Chondrocyte (in vitro differentiated cells): ENCODE measurements around the gene TST. TPM values are rescaled to one million over a fixed set of nuclear protein-coding genes. Genes with fewer than 3 reads are reported as not detected.
"Not testable (repeated sequence)": the region's sequence is repeated elsewhere in the genome, so short reads cannot be mapped to it uniquely, and the experiment has no call there.

ENCODE experiments used
- DNase-seq: peaks from one replicate; pipeline ENCODE4 v3.0.0; 2021; ENCODE audit warnings: mixed read lengths, low spot score
- H3K27ac Mint-ChIP-seq: one replicate; pipeline ENCODE4 v1.8.0; 2021; ENCODE audit warnings: mild to moderate bottlenecking, moderate library complexity, mixed read lengths; ENCODE audit not compliant: unreplicated experiment
- H3K27me3 Mint-ChIP-seq: 2 replicates; pipeline ENCODE4 v1.8.0; 2021; ENCODE audit warnings: low read depth, mixed read lengths
- H3K36me3 Mint-ChIP-seq: 2 replicates; pipeline ENCODE4 v1.8.0; 2021; ENCODE audit warnings: low read depth, mixed read lengths
- H3K4me1 Mint-ChIP-seq: 2 replicates; pipeline ENCODE4 v1.8.0; 2021; ENCODE audit warnings: low read depth, mild to moderate bottlenecking, mixed read lengths
- H3K4me3 Mint-ChIP-seq: one replicate; pipeline ENCODE4 v1.8.0; 2021; ENCODE audit warnings: mild to moderate bottlenecking, moderate library complexity, mixed read lengths; ENCODE audit not compliant: unreplicated experiment
- H3K9me3 Mint-ChIP-seq: 2 replicates; pipeline ENCODE4 v1.8.0; 2021; ENCODE audit warnings: low read depth, mixed read lengths
- total RNA-seq: library from RNA; stranded (reverse); gene quantifications from 3 replicates; pipeline ENCODE4 v1.2.1, GENCODE V29; 2021
- TF ChIP-seq, protein P1 (sequence below): fragments of 200-600 bp; sonication (generic); IDR thresholded peaks from 2 replicates; pipeline ENCODE4 v1.5.0; 2021; ENCODE audit warnings: antibody characterized with exemption, mild to moderate bottlenecking, moderate library complexity

TST gene
- total RNA-seq, 1 donor from 2014 or later, result 24.9 TPM

DNA sequence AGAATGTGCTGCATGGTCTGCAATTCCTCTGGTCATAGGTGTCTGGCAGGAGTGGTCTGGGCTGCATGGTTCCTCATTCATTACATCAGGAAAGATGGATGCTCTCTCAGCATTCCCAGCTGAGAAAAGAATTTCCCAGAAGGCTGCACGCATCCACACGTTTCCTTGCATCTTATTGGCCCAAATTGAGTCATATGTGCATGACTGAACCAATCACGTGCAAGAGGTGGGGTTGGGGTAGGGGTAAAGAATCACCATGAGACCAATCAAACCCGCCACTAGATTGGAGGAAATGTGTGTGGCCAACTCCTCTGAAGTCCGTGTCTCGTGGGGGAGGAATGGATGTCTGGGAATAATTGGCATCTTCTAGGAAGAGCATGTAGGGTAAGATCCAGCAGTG is 28.8 kb downstream of the TST start:
- no peak overlapping the region for H3K4me3 Mint-ChIP-seq
- DNase-seq, result no peak
- peaks cover 2% of the 10 kb centered on the region for H3K36me3 Mint-ChIP-seq
- peaks cover 13% of the 10 kb centered on the region for H3K9me3 Mint-ChIP-seq
- H3K27ac Mint-ChIP-seq, result no peak overlapping the region
- peaks cover 49% of the 10 kb centered on the region for H3K27me3 Mint-ChIP-seq
- TF ChIP-seq, protein P1, sequence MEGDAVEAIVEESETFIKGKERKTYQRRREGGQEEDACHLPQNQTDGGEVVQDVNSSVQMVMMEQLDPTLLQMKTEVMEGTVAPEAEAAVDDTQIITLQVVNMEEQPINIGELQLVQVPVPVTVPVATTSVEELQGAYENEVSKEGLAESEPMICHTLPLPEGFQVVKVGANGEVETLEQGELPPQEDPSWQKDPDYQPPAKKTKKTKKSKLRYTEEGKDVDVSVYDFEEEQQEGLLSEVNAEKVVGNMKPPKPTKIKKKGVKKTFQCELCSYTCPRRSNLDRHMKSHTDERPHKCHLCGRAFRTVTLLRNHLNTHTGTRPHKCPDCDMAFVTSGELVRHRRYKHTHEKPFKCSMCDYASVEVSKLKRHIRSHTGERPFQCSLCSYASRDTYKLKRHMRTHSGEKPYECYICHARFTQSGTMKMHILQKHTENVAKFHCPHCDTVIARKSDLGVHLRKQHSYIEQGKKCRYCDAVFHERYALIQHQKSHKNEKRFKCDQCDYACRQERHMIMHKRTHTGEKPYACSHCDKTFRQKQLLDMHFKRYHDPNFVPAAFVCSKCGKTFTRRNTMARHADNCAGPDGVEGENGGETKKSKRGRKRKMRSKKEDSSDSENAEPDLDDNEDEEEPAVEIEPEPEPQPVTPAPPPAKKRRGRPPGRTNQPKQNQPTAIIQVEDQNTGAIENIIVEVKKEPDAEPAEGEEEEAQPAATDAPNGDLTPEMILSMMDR, result no peak
- H3K4me1 Mint-ChIP-seq, result no peaks in the 10 kb centered on the region

- not testable (repeated sequence) for H3K27ac Mint-ChIP-seq, H3K4me1 Mint-ChIP-seq, H3K36me3 Mint-ChIP-seq, H3K4me3 Mint-ChIP-seq, DNase-seq
- Mint-ChIP-seq H3K27me3 (peaks cover 43% of the 10 kb centered on the region), H3K9me3 (peaks cover 15% of the 10 kb centered on the region)
Observed at GRCh38 chr22:36989012-36989411, 30.2 kb downstream of the TST start.

- TF ChIP-seq, protein P1, result no peak
- Mint-ChIP-seq H3K36me3 (no peaks in the 10 kb centered on the region), H3K4me3 (no peak overlapping the region), H3K27ac (no peak overlapping the region), H3K9me3 (peaks cover 15% of the 10 kb centered on the region), H3K4me1 (no peaks in the 10 kb centered on the region), H3K27me3 (peaks cover 44% of the 10 kb centered on the region)
- no peak for DNase-seq
Observed at GRCh38 chr22:36988075-36988832, 31.0 kb downstream of the TST start.

GRCh38 chr22:36986242-36986821 is 32.9 kb downstream of the TST start:
- Mint-ChIP-seq H3K27ac (no peak overlapping the region), H3K9me3 (peaks cover 15% of the 10 kb centered on the region), H3K27me3 (peaks cover 41% of the 10 kb centered on the region), H3K4me1 (no peaks in the 10 kb centered on the region), H3K4me3 (no peak overlapping the region), H3K36me3 (no peaks in the 10 kb centered on the region)
- TF ChIP-seq, protein P1, result peak; percentile 75
- DNase-seq, result no peak

DNA sequence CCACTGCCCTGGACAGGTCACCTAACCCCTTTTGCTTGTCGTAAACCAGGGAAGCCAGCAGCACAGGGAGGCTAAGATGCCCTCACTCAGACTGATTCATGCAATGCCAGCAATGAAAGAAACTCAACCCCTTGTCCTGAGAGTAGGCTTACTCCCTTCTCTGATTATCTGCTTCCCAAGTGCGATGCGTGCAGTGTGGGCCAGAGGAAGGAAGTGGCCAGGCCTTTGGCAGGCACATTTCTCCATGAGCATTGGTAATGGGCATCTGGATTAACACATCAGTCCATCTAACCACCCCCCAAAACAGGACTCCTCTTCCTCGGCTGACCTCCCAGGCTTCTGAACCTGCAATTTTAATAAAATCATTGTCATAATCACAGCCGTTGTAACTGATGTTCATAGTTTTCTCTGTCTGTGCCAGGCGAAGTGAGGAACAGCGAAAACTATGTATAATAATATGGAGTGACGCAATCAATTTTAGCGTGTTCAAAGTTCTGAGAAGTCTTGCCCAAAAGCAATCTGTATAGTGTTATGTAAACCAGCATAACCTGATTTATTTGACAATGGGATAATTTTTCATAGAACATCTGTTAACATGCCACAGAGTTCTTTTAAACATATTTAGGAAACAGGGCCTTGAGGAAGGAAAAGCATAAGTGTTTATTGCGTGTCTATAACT is 33.9 kb downstream of the TST start:
- Mint-ChIP-seq H3K9me3 (peaks cover 15% of the 10 kb centered on the region), H3K27me3 (peaks cover 37% of the 10 kb centered on the region), H3K27ac (no peak overlapping the region), H3K4me3 (no peak overlapping the region), H3K4me1 (no peaks in the 10 kb centered on the region), H3K36me3 (no peaks in the 10 kb centered on the region)
- no peak for DNase-seq
- TF ChIP-seq, protein P1, result no peak
